NT2/D1 (cell line): Measurements from ENCODE around the gene CAPN12.

Source experiments
- SUZ12 ChIP-seq: IDR thresholded peaks from 2 replicates; pipeline ENCODE4 v1.6.1; 2011; ENCODE audit not compliant: insufficient read length, insufficient read depth; ENCODE audit errors: extremely low read depth
- YY1 ChIP-seq: IDR thresholded peaks from 2 replicates; pipeline ENCODE4 v1.6.1; 2011; ENCODE audit not compliant: insufficient read length, insufficient read depth
- ZNF274 ChIP-seq: IDR thresholded peaks from 2 replicates; pipeline ENCODE4 v1.6.1; 2011; ENCODE audit warnings: mild to moderate bottlenecking, low read depth, low read length

DNA sequence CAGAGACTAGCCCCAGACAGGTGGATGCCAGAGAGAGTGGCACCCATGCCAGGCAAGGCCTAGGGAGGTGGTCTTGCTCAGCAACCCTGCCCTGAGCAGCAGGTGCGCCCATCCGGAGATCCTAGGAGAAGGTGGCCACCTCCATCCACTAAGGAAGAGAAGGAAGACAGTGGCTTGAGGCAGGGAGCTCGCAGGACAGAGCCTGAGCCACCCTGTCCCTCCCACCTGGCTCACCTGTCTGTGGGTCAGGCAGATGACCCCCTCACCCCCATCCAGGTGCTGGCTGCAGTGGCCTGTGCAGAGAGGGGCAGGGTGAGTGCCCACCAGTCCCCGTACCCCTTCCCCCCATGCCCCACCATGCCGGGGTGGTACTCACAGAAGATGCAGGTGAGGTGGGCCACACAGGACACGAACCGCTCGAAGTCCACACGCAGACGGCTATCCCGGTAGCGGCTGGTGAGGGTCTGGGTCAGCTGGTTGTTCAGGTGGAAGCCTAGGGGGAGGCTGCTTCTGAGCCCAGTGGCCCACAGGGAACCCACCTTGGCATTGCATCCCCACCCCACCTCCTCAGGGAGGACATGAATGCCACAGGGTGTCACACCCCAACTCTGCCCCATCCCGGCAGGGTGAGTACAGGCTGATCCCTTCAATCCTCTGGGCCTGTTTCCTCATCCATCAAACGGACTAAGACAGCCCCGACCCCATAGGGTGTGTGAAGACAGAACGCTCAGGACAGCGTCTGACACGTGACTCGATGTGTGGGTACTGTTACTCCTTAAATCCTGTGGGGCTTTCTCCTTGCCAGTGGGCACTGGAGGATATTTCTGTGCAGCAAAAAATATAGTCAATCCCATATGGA, 13.3 kb downstream of the CAPN12 start:
- TF ChIP-seq YY1: no peak
- no peak for TF ChIP-seq ZNF274
- no peak for TF ChIP-seq SUZ12
